Mucosa of rectum (tissue), 2 donors: Measurements from ENCODE around the gene CSNK1G3.
A peak's percentile ranks its signal among the peaks of the same experiment; 100 is the strongest.
"Not testable (repeated sequence)": the region's sequence is repeated elsewhere in the genome, so short reads cannot be mapped to it uniquely, and the experiment has no call there.

Experiments used
- H3K27ac ChIP-seq, 2 donors: one replicate each; pipeline ENCODE4 v1.7.0; 2013; ENCODE audit warnings: inconsistent platforms in 2 of 2, low read depth in 2 of 2, low read length in 2 of 2
- H3K27me3 ChIP-seq, 2 donors: one replicate each; pipeline ENCODE4 v1.7.0; 2013; ENCODE audit warnings: low read length in 2 of 2; ENCODE audit not compliant: control insufficient read depth in 2 of 2, insufficient read depth in 2 of 2
- H3K36me3 ChIP-seq, 2 donors: one replicate each; pipeline ENCODE4 v1.7.0; 2013; ENCODE audit warnings: low read length in 2 of 2; ENCODE audit not compliant: control insufficient read depth in 2 of 2, insufficient read depth in 2 of 2
- H3K4me1 ChIP-seq, 2 donors: one replicate each; pipeline ENCODE4 v1.7.0; 2013; ENCODE audit warnings: low read length in 2 of 2, mild to moderate bottlenecking in 1 of 2; ENCODE audit not compliant: control insufficient read depth in 2 of 2, insufficient read depth in 2 of 2
- H3K4me3 ChIP-seq, 2 donors: one replicate each; pipeline ENCODE4 v1.7.0; 2013; ENCODE audit warnings: low read length in 2 of 2
- H3K9ac ChIP-seq, 2 donors: one replicate each; pipeline ENCODE4 v1.7.0; 2013; ENCODE audit warnings: low read length in 2 of 2, low read depth in 1 of 2, mild to moderate bottlenecking in 1 of 2
- H3K9me3 ChIP-seq, 2 donors: one replicate each; pipeline ENCODE4 v1.7.0; 2013; ENCODE audit warnings: low read length in 2 of 2; ENCODE audit not compliant: control insufficient read depth in 2 of 2
- donor health status: healthy.
- donor health status: Normal muscosa, but diverticular disease.

CSNK1G3 gene

DNA sequence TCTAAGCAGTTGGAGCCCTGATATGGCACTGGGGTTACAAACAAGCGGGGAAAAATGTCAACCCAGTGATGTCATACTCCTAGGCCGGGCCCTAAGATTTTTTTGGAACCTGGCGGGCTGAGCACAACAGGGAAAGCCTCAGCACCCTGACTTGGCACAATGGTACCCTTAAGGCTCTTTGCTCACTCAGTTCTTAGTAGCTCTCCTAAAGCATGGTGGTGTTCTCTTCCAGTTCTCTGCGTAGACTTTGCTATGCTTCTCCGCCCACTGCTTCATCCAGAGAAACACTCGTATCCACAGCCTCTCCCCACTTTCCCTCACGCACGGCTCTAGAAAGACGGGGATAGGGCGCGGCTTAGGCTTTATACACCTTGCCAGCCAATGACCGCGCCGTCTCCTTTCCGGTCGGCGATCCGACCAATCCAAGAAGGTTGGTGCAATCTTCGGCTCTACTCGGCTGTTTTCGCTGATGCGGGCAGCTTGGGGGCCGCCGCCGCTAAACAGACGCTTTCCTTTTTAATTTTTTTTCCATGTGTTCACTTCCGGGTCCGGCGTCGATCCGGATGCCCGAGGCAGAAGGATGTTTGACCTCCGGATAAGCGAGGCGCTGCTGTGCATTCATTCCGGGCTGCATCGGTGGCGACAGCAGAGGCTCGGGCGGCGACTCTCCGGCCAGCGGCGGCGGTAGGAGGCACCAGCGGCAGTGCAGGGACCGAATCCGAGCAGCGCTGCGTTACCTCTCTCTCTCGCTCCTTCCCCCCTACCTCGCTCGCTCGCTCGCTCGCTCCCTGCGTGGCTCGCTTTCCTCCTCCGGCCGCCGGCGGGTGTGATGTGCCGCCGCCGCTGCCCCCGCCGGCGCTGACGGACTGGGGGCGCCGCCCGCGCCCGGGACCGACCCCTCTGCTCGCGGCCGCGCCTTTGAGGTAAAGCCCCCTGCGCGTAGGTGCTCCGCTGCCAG lies at the start of gene CSNK1G3:
Gene CSNK1G3 (plus strand): TSS at position 530 of the 958 bp plus-strand sequence. CDS start 33,487 bp downstream, outside the sequence.
- H3K9ac ChIP-seq: peak within 1 kb of the TSS; percentile 83 to 93

DNA sequence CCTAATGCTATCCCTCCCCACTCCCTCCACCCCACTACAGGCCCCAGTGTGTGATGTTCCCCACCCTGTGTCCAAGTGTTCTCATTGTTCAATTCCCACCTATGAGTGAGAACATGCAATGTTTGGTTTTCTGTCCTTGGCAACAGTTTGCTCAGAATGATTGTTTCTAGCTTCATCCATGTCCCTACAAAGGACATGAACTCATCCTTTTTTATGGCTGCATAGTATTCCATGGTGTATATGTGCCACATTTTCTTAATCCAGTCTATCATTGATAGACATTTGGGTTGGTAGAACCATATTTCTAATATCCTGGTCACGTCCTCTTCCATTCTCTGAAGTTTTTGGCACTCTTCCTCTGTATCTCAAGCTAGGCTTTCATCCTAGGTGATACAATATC lies 45.1 kb upstream of the CSNK1G3 start:
- not testable (repeated sequence) for H3K9me3 ChIP-seq, H3K4me3 ChIP-seq, H3K36me3 ChIP-seq, H3K27ac ChIP-seq, H3K4me1 ChIP-seq, H3K27me3 ChIP-seq, H3K9ac ChIP-seq

More for the DNA sequence above, at the start of gene CSNK1G3:
- no peaks in the 10 kb centered on the region for H3K9me3 ChIP-seq
- no peaks in the 10 kb centered on the region for H3K36me3 ChIP-seq
- H3K4me3 ChIP-seq: peak within 1 kb of the TSS; percentile 87 to 93
- peaks cover 5 to 17% of the 10 kb centered on the region in 2 donors for H3K4me1 ChIP-seq
- peak within 1 kb of the TSS; percentile 93 to 95 for H3K27ac ChIP-seq
- H3K27me3 ChIP-seq: no peaks in the 10 kb centered on the region

DNA sequence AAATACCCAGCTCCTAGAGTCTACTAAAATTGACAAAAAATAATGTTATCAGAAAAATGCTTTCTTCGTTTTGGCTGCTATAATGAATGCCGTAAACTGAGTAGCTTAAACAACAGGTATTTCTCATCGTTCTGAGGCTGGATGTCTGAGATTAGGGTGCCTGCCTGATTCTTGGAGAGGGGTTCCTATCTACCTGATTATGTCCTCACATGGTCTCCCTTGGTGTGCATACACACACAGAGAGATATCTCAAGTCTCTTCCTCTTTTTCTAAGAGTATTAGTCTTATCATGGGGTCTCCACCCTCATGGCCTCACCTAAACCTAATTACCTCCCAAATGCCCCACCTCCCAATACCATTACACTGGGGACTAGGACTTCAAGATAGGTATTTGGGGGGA lies 40.6 kb upstream of the CSNK1G3 start:
- Histone ChIP-seq H3K27me3 (no peaks in the 10 kb centered on the region), H3K4me3 (no peak overlapping the region), H3K9ac (no peak overlapping the region), H3K36me3 (no peaks in the 10 kb centered on the region), H3K27ac (no peak overlapping the region), H3K9me3 (no peaks in the 10 kb centered on the region), H3K4me1 (no peaks in the 10 kb centered on the region)

GRCh38 chr5:123472150-123472924 lies 39.6 kb upstream of the CSNK1G3 start:
- H3K9ac ChIP-seq: no peak overlapping the region
- H3K4me3 ChIP-seq: no peak overlapping the region
- H3K9me3 ChIP-seq: no peaks in the 10 kb centered on the region
- no peaks in the 10 kb centered on the region for H3K36me3 ChIP-seq
- no peaks in the 10 kb centered on the region for H3K4me1 ChIP-seq
- H3K27me3 ChIP-seq: no peaks in the 10 kb centered on the region
- no peak overlapping the region for H3K27ac ChIP-seq

DNA sequence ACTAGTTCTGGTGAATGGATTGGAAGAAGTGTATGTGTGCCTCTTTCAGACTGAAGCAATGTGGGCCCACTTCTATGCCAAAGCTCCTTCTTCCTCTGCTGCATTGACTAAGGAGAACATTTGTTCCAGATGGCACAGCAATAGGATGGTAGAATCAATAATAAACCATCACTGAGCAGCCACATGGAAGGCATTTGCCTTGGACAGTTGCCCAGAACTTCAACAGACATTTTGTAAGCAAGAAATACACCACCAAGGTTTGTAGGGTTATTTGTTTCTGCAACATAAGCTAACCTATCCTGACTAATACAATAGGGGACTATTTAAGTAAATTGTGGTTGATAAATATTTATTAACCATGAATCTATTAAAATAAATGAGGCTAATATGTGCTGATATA lies 37.7 kb upstream of the CSNK1G3 start:
- Histone ChIP-seq H3K9me3 (no peaks in the 10 kb centered on the region), H3K36me3 (no peaks in the 10 kb centered on the region)

GRCh38 chr5:123476731-123477130 lies 35.2 kb upstream of the CSNK1G3 start:
- Histone ChIP-seq H3K27me3 (no peaks in the 10 kb centered on the region), H3K4me3 (no peak overlapping the region), H3K36me3 (no peaks in the 10 kb centered on the region), H3K9ac (no peak overlapping the region), H3K27ac (no peak overlapping the region), H3K9me3 (no peaks in the 10 kb centered on the region), H3K4me1 (no peaks in the 10 kb centered on the region)

More for the DNA sequence above, 37.7 kb upstream of the CSNK1G3 start:
- no peaks in the 10 kb centered on the region for H3K4me1 ChIP-seq
- no peaks in the 10 kb centered on the region for H3K27me3 ChIP-seq
- no peak overlapping the region for H3K9ac ChIP-seq
- no peak overlapping the region for H3K4me3 ChIP-seq
- no peak overlapping the region for H3K27ac ChIP-seq

- Histone ChIP-seq H3K9ac (no peak overlapping the region), H3K4me1 (no peaks in the 10 kb centered on the region), H3K27ac (no peak overlapping the region), H3K4me3 (no peak overlapping the region), H3K27me3 (no peaks in the 10 kb centered on the region), H3K36me3 (no peaks in the 10 kb centered on the region), H3K9me3 (no peaks in the 10 kb centered on the region)
These were observed 33.4 kb upstream of the CSNK1G3 start for GRCh38 chr5:123478546-123478945.

GRCh38 chr5:123482258-123482657 lies 29.7 kb upstream of the CSNK1G3 start:
- Histone ChIP-seq H3K27ac (no peak overlapping the region), H3K27me3 (no peaks in the 10 kb centered on the region), H3K9me3 (no peaks in the 10 kb centered on the region), H3K9ac (no peak overlapping the region), H3K4me3 (no peak overlapping the region), H3K36me3 (no peaks in the 10 kb centered on the region), H3K4me1 (no peaks in the 10 kb centered on the region)

GRCh38 chr5:123483446-123484077 lies 28.4 kb upstream of the CSNK1G3 start:
- H3K9ac ChIP-seq: no peak overlapping the region
- no peaks in the 10 kb centered on the region for H3K27me3 ChIP-seq
- H3K4me3 ChIP-seq: no peak overlapping the region
- no peak overlapping the region for H3K27ac ChIP-seq
- no peaks in the 10 kb centered on the region for H3K4me1 ChIP-seq
- no peaks in the 10 kb centered on the region for H3K36me3 ChIP-seq
- no peaks in the 10 kb centered on the region for H3K9me3 ChIP-seq

GRCh38 chr5:123485275-123485674 lies 26.7 kb upstream of the CSNK1G3 start:
- H3K4me1 ChIP-seq: no peaks in the 10 kb centered on the region
- H3K27ac ChIP-seq: no peak overlapping the region
- H3K9me3 ChIP-seq: no peaks in the 10 kb centered on the region
- H3K9ac ChIP-seq: no peak overlapping the region
- no peak overlapping the region for H3K4me3 ChIP-seq
- no peaks in the 10 kb centered on the region for H3K36me3 ChIP-seq
- no peaks in the 10 kb centered on the region for H3K27me3 ChIP-seq
